ENCODE measurements around the gene MXD1.

Gene MXD1

DNA sequence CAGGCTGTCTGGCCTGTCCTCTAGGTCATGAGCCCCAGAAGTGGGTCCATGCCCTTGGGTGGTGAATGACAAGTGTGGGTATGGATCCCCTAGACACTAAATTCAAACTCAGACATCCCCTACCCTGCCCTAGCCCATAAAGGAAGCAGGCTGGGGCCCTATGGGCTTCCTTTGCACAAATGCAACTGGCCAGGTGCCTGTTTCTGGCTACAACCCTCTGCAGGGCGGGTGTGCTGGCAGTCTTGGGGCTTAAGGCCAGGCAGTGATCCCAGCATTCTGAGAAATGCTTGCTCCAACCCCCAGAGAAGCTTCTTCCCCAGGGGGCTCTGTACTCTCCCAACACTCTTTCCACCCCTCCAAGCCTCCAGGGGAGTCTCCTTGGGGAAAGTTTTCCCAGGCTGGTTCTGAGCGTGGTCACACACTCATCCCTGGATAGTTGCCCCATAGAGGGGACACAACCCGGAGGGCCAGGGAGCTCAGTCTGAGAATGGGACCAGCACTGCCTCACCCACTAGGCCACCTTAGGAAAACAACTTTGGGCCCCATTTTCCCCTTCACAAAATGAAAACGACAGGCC is 63.1 kb downstream of the MXD1 start:
- DNase-seq: no peak
- Histone ChIP-seq H3K56ac (ENCODE audit: low read length) (no peak overlapping the region), H3K4ac (ENCODE audit: low read depth, low read length) (no peak overlapping the region), H3K4me2 (ENCODE audit: low read length) (no peak overlapping the region), H2BK5ac (ENCODE audit: low read length) (no peak overlapping the region), H3K23ac (ENCODE audit: low read length) (no peak overlapping the region), H4K5ac (ENCODE audit: low read length) (no peak overlapping the region), H3K79me2 (ENCODE audit: control insufficient read depth, insufficient read depth, low read length) (no peaks in the 10 kb centered on the region), H3K27ac (ENCODE audit: low read depth, low read length) (no peak overlapping the region), H2AK5ac (ENCODE audit: low read length) (no peak overlapping the region), H2BK120ac (ENCODE audit: low read depth, low read length) (no peak overlapping the region), H3K18ac (ENCODE audit: low read length) (no peak overlapping the region), H3K79me1 (ENCODE audit: low read length) (no peaks in the 10 kb centered on the region), H3K4me1 (ENCODE audit: control insufficient read depth, low read depth, low read length) (peaks cover 6% of the 10 kb centered on the region), H3K9ac (ENCODE audit: low read length) (no peak overlapping the region), H2BK15ac (replicated peaks; ENCODE audit: low read depth) (no peak overlapping the region), H3K4me3 (ENCODE audit: low read length) (no peak overlapping the region), H3K36me3 (ENCODE audit: control insufficient read depth, insufficient read depth, low read length) (no peaks in the 10 kb centered on the region), H3K27me3 (ENCODE audit: insufficient read depth, low read length, poor library complexity) (no peaks in the 10 kb centered on the region), H4K8ac (ENCODE audit: low read depth, low read length) (no peak overlapping the region)
- no CpG with 5 or more reads among the region's 4 CpGs for WGBS (ENCODE audit: extremely low coverage, insufficient coverage, low lambda C conversion rate)

- no peak overlapping the region for H3K4me2 ChIP-seq (ENCODE audit: low read length)
- H3K4me3 ChIP-seq (ENCODE audit: low read length): no peak overlapping the region
- no peaks in the 10 kb centered on the region for H3K36me3 ChIP-seq (ENCODE audit: control insufficient read depth, insufficient read depth, low read length)
- DNase-seq: no peak
- H3K9ac ChIP-seq (ENCODE audit: low read length): no peak overlapping the region
- H3K79me1 ChIP-seq (ENCODE audit: low read length): no peaks in the 10 kb centered on the region
- H2BK5ac ChIP-seq (ENCODE audit: low read length): no peak overlapping the region
- H3K27me3 ChIP-seq (ENCODE audit: insufficient read depth, low read length, poor library complexity): no peaks in the 10 kb centered on the region
- no peak overlapping the region for H3K4ac ChIP-seq (ENCODE audit: low read depth, low read length)
- H3K27ac ChIP-seq (ENCODE audit: low read depth, low read length): no peak overlapping the region
- no peak overlapping the region for H3K23ac ChIP-seq (ENCODE audit: low read length)
- no peak overlapping the region for H3K18ac ChIP-seq (ENCODE audit: low read length)
- no peak overlapping the region for H3K56ac ChIP-seq (ENCODE audit: low read length)
- H3K79me2 ChIP-seq (ENCODE audit: control insufficient read depth, insufficient read depth, low read length): no peaks in the 10 kb centered on the region
- no peak overlapping the region for H4K8ac ChIP-seq (ENCODE audit: low read depth, low read length)
- peaks cover 6% of the 10 kb centered on the region for H3K4me1 ChIP-seq (ENCODE audit: control insufficient read depth, low read depth, low read length)
- H4K5ac ChIP-seq (ENCODE audit: low read length): no peak overlapping the region
- no peak overlapping the region for H2BK120ac ChIP-seq (ENCODE audit: low read depth, low read length)
- no CpG with 5 or more reads among the region's 8 CpGs for WGBS (ENCODE audit: extremely low coverage, insufficient coverage, low lambda C conversion rate)
- no peak overlapping the region for H2AK5ac ChIP-seq (ENCODE audit: low read length)
- H2BK15ac ChIP-seq (replicated peaks; ENCODE audit: low read depth): no peak overlapping the region
Measured at GRCh38 chr2:69979902-69980807, 65.2 kb downstream of the MXD1 start.

DNA sequence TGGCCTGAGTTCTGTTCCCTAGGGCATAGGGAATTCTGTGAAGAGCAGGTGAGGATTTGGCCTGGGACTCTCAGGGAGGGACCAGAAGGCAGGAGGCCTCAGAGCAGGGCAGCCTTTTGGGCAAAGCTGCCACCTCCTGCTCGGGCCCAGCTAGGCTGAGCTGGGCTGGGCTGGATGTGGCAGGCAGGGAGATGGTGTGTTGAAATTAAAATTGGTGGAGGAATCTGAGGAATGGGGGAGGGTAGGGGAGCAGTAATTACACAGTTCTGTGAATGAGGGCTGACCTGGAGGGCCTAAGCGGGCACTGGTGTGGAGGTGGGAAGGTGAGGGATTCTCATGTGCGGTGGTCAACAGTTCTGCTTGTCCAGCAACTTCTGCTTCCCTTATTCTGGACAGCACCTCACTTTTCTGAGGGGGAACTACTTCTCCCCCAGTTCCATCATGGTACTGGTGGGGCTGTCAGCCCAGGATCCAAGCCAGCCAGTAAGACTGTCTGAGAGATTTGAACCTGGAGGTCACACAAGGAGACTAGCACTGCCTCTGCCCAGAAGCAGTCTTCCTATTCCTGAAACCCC is 68.6 kb downstream of the MXD1 start:
- Histone ChIP-seq H3K4ac (ENCODE audit: low read depth, low read length) (no peak overlapping the region), H3K79me2 (ENCODE audit: control insufficient read depth, insufficient read depth, low read length) (no peaks in the 10 kb centered on the region), H3K18ac (ENCODE audit: low read length) (no peak overlapping the region), H2AK5ac (ENCODE audit: low read length) (no peak overlapping the region), H3K23ac (ENCODE audit: low read length) (no peak overlapping the region), H3K4me3 (ENCODE audit: low read length) (no peak overlapping the region), H3K36me3 (ENCODE audit: control insufficient read depth, insufficient read depth, low read length) (no peaks in the 10 kb centered on the region), H3K56ac (ENCODE audit: low read length) (no peak overlapping the region), H3K27ac (ENCODE audit: low read depth, low read length) (no peak overlapping the region), H3K9ac (ENCODE audit: low read length) (no peak overlapping the region), H4K5ac (ENCODE audit: low read length) (no peak overlapping the region), H3K4me2 (ENCODE audit: low read length) (no peak overlapping the region), H3K79me1 (ENCODE audit: low read length) (no peaks in the 10 kb centered on the region), H2BK120ac (ENCODE audit: low read depth, low read length) (no peak overlapping the region), H4K8ac (ENCODE audit: low read depth, low read length) (no peak overlapping the region), H2BK5ac (ENCODE audit: low read length) (no peak overlapping the region), H2BK15ac (replicated peaks; ENCODE audit: low read depth) (no peak overlapping the region), H3K4me1 (ENCODE audit: control insufficient read depth, low read depth, low read length) (peaks cover 2% of the 10 kb centered on the region), H3K27me3 (ENCODE audit: insufficient read depth, low read length, poor library complexity) (no peaks in the 10 kb centered on the region)
- WGBS (ENCODE audit: extremely low coverage, insufficient coverage, low lambda C conversion rate): no CpG with 5 or more reads among the region's 3 CpGs
- DNase-seq: no peak

- H3K4me2 ChIP-seq (ENCODE audit: low read length): no peak overlapping the region
- H3K56ac ChIP-seq (ENCODE audit: low read length): no peak overlapping the region
- no peak overlapping the region for H4K8ac ChIP-seq (ENCODE audit: low read depth, low read length)
- H3K36me3 ChIP-seq (ENCODE audit: control insufficient read depth, insufficient read depth, low read length): no peaks in the 10 kb centered on the region
- no CpG with 5 or more reads among the region's 3 CpGs for WGBS (ENCODE audit: extremely low coverage, insufficient coverage, low lambda C conversion rate)
- H3K79me2 ChIP-seq (ENCODE audit: control insufficient read depth, insufficient read depth, low read length): no peaks in the 10 kb centered on the region
- no peak overlapping the region for H3K27ac ChIP-seq (ENCODE audit: low read depth, low read length)
- H2BK15ac ChIP-seq (replicated peaks; ENCODE audit: low read depth): no peak overlapping the region
- H3K4ac ChIP-seq (ENCODE audit: low read depth, low read length): no peak overlapping the region
- no peak overlapping the region for H3K9ac ChIP-seq (ENCODE audit: low read length)
- no peak overlapping the region for H2BK5ac ChIP-seq (ENCODE audit: low read length)
- H2BK120ac ChIP-seq (ENCODE audit: low read depth, low read length): no peak overlapping the region
- no peak overlapping the region for H3K4me3 ChIP-seq (ENCODE audit: low read length)
- H3K23ac ChIP-seq (ENCODE audit: low read length): no peak overlapping the region
- no peak overlapping the region for H4K5ac ChIP-seq (ENCODE audit: low read length)
- H3K4me1 ChIP-seq (ENCODE audit: control insufficient read depth, low read depth, low read length): no peaks in the 10 kb centered on the region
- H3K18ac ChIP-seq (ENCODE audit: low read length): no peak overlapping the region
- no peaks in the 10 kb centered on the region for H3K79me1 ChIP-seq (ENCODE audit: low read length)
- H3K27me3 ChIP-seq (ENCODE audit: insufficient read depth, low read length, poor library complexity): no peaks in the 10 kb centered on the region
- H2AK5ac ChIP-seq (ENCODE audit: low read length): no peak overlapping the region
- no peak for DNase-seq
Measured at GRCh38 chr2:69985216-69985615, 70.3 kb downstream of the MXD1 start.

DNA sequence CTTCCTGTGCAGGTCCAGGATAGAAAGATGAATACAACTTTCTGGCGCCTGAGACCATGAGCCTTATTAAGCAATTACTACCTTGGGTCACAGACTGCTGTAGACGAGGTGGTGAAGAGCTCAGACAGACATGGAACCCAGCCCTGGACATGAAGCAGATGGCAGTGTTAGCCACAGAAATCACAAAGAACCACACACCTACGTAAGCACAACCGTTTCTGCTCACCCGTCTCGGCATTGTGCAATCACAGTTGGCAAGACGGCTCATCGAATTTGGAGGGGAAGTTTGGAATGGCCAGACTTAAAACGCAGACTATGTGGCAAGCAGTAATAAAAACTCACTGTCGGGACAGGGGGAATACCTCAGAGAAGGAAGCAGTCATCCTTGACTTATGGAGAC is 70.8 kb downstream of the MXD1 start:
- no peak for DNase-seq
- Histone ChIP-seq H2BK5ac (ENCODE audit: low read length) (no peak overlapping the region), H3K4me2 (ENCODE audit: low read length) (no peak overlapping the region), H3K56ac (ENCODE audit: low read length) (no peak overlapping the region), H3K4me3 (ENCODE audit: low read length) (no peak overlapping the region), H3K36me3 (ENCODE audit: control insufficient read depth, insufficient read depth, low read length) (no peaks in the 10 kb centered on the region), H2BK120ac (ENCODE audit: low read depth, low read length) (no peak overlapping the region), H3K4ac (ENCODE audit: low read depth, low read length) (no peak overlapping the region), H3K23ac (ENCODE audit: low read length) (no peak overlapping the region), H3K4me1 (ENCODE audit: control insufficient read depth, low read depth, low read length) (no peaks in the 10 kb centered on the region), H3K27me3 (ENCODE audit: insufficient read depth, low read length, poor library complexity) (no peaks in the 10 kb centered on the region), H4K8ac (ENCODE audit: low read depth, low read length) (no peak overlapping the region), H3K9ac (ENCODE audit: low read length) (no peak overlapping the region), H3K79me1 (ENCODE audit: low read length) (no peaks in the 10 kb centered on the region), H2BK15ac (replicated peaks; ENCODE audit: low read depth) (no peak overlapping the region), H4K5ac (ENCODE audit: low read length) (no peak overlapping the region), H3K27ac (ENCODE audit: low read depth, low read length) (no peak overlapping the region), H3K18ac (ENCODE audit: low read length) (no peak overlapping the region), H3K79me2 (ENCODE audit: control insufficient read depth, insufficient read depth, low read length) (no peaks in the 10 kb centered on the region), H2AK5ac (ENCODE audit: low read length) (no peak overlapping the region)
- no CpG with 5 or more reads among the region's 10 CpGs for WGBS (ENCODE audit: extremely low coverage, insufficient coverage, low lambda C conversion rate)
